ENCODE data around the gene ZMYM5. TPM values are rescaled to one million over a fixed set of nuclear protein-coding genes. Genes with fewer than 3 reads are reported as not detected.
A peak's percentile ranks its signal among the peaks of the same experiment; 100 is the strongest.
"Not testable (repeated sequence)": the region's sequence is repeated elsewhere in the genome, so short reads cannot be mapped to it uniquely, and the experiment has no call there.

The ZMYM5 gene
- total RNA-seq: 20.8 TPM

DNA sequence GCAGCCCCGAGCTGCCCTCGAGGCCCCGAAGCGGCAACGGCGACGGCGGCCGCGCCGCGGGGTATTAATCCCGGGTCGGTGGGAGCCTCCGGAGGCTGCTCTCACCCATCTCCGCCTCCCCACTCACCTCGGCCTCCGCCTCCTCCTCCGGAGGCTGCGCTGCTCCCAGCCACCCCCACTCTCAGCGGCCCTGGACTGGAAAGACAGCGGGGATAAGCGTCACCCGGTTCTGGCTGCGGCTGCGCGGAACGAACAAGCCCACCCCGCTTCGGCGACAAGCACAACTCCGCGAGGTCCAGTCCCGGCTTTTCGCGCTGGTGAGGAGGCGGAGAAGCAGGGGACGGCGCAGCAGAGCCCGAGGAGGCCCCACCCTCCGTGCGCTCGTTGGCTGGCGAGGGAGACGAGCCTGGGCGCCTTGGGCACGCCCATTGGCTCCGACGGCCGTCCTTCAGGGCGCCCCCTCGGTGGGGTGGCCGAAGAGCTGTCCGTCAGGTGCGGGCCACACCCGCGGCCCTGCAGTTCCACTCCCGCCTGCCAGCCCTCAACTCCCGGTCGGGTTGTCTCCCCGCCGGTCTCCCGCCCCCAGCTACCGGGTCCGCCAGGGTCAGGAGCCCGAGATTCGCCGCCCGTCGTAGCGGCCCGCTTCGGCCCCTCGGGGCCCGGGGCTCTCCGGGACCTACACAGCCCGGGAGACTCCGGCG lies at the start of gene ZMYM5:
Gene ZMYM5 (minus strand): TSS at position 327 of the 701 bp plus-strand sequence. CDS start 11,469 bp downstream, outside the sequence.
- DNase-seq (ENCODE audit: low spot score): peak; percentile 98

DNA sequence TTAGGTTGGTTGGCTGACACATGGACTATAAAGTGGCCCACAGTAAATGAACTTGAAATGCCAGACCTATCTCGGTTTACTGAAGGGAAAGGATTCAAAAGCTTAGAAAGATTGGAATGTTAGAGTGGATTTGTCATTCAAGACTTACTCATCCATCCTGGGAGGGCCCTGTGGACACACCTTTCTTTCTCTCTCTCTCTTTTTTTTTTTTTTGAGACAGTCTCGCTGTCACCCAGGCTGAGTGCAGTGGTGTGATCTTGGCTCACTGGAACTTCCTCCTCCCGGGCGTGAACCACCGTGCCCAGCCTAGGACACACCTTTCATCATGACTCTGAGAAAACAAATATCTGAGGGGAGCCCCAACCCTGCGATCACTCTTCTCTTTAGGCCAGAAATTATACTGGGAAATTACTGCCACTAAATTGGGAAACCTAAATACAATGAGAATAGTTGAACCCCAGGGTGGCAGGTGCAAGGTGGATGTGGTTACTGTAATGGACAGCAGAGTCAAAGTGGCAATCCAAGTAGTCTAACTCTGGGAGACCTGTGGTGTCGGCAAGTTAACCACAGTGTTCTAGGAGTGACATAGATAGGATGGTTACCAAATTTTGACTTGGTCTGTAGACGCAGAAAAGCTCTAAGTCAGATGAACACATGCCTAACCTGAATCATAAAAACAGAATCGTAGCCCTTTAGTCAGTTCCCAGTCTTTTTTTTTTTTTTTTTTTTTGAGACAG lies 47.1 kb upstream of the ZMYM5 start:
- DNase-seq (ENCODE audit: low spot score): no peak

DNA sequence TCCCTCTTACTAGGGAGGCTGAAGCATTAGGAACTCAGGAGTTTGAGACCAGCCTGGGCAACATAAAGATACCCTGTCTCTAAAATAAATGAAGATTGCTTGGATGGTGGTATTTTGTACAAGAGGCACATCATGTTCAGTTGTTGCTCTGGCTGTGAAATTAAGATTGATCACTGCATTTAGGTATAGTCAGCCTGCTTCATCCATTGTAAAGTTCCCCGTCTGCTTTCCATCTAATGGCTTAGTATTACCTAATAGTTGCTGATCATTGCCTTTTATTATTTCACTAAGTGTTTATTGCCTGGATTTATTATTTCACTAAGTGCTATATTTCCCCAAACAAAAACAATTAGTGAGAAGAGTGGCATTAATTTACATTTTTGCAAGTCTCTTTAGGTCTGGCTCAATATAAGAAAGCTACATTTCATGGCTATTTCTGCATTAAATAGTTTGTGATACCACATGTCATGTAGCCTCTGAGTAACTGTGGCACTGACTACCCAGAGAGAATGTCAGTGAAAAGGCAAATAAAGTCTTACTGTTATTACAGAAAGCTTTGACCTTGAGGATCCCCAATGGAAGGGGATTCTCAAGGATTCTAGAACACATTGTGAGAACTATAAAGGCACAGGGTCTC lies 45.0 kb upstream of the ZMYM5 start:
- DNase-seq (ENCODE audit: low spot score): no peak

DNA sequence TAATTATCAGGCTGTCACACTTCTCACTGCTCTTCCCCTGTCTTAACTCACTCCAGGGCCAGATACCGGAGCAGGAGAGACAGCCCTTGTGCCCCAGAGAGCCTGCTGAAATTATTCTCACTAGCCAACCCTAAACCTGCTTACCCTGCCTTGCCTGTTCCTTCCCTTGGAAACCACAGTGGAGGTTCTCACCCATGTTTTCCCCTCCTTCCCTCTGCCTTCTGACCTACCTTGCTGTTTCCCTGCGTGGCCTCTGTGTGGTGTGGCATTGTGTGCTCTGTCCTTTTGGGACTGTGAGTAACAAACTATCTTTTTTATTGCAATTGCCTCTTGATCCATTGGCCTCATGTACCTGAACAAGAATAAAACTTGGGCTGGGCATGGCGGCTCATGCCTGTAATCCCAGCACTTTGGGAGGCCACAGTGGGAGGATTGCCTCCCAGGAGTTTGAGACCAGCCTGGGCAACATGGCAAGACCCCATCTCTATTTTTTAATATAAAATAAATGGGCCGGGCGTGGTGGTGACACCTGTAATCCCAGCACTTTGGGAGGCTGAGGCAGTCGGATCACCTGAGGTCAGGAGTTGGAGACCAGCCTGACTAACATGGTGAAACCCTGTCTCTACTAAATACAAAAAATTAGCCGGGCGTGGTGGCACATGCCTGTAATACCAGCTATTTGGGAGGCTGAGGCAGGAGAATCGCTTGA lies 42.2 kb upstream of the ZMYM5 start:
- not testable (repeated sequence) for DNase-seq (ENCODE audit: low spot score)

DNA sequence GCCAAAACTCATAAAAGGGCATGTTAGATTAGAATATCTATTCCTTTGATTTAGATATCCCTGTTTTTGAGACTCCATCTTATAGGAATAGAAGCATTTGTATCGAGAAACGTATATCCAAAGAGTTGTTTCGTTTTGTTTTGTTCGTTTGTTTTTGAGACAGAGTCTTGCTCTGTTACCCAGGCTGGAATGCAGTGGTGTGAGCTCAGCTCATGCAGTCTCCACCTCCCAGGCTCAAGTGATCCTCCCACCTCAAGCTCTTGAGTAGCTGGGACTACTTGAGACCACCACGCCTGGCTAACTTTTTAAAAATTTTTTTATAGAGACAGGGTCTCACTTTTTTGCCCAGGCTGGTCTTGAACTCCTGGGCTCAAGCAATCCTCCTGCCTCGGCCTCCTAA lies 26.6 kb upstream of the ZMYM5 start:
- no peak for DNase-seq (ENCODE audit: low spot score)

DNA sequence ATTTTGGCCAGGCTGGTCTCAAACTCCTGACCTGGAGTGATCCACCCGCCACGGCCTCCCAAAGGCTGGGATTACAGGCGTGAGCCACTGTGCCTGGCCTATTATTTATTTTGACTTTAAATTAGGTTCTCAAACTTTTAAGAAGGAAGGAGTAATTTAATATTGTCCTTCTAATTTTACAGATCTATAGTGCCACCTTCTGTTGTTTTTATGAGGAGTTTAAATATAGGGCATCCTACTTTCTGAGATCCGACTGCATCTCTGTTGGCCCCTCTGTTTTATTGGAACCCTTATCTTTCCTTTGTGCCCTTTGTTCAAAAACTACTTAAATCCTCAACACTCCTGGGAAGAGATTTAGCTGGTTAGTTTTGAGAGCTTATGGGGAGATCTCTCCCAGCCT lies 25.4 kb upstream of the ZMYM5 start:
- no peak for DNase-seq (ENCODE audit: low spot score)

DNA sequence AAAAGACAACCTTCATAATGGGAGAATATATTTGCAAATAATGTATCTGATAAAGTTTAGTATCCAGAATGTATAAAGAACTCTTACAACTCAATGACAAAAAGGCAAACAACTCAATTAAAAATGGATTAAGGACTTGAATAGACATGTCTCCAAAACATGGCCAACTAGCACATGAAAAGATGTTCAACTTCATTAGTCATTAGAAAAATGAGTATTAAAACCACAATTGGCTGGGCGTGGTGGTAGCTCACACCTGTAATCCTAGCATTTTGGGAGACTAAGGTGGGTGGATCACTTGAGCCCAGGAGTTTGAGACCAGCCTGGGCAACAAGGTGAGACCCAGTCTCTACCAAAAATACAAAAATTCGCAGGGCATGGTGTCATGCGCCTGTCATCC lies 18.8 kb upstream of the ZMYM5 start:
- no peak for DNase-seq (ENCODE audit: low spot score)

DNA sequence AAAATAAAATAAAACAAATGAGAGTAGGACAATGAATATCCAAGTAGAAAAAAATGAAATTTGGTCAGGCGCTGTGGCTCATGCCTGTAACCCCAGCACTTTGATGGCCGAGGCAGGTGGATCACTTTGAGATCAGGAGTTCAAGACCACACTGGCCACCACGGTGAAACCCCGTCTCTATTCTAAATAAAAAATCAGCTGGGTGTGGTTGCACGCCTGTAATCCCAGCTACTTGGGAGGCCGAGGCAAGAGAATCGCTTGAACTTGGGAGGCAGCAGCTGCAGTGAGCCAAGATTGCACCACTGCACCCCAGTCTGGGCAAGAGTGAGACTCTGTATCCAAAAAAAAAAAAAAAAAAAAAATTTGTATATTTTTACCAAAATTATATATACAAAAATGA lies 18.2 kb upstream of the ZMYM5 start:
- no peak for DNase-seq (ENCODE audit: low spot score)

DNA sequence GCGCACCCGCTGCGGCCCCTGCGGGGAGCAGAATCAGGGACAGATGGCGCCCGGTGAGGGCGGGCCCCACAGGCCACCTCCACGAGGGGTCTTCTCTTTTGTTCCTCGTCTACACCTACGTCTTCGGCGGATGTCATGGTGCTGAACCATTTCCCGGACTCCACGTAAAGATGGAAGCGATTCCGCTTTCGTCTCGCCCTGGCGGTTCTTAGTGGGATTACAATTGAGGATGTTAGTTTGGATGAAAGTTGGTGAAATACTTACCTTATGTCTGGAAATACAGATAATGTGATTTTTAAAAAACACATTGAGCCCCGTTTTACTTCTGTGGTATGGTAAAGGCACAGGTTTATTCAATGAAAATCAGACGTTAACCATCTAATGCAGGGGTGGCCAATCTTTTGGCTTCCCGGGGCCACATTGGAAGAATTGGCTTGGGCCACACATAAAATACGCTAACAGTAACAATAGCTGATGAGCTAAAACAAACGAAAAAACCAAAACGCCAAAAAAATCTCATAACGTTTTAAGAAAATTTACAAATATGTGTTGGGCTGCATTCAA lies 1.4 kb upstream of the ZMYM5 start:
- DNase-seq (ENCODE audit: low spot score): peak; percentile 79

DNA sequence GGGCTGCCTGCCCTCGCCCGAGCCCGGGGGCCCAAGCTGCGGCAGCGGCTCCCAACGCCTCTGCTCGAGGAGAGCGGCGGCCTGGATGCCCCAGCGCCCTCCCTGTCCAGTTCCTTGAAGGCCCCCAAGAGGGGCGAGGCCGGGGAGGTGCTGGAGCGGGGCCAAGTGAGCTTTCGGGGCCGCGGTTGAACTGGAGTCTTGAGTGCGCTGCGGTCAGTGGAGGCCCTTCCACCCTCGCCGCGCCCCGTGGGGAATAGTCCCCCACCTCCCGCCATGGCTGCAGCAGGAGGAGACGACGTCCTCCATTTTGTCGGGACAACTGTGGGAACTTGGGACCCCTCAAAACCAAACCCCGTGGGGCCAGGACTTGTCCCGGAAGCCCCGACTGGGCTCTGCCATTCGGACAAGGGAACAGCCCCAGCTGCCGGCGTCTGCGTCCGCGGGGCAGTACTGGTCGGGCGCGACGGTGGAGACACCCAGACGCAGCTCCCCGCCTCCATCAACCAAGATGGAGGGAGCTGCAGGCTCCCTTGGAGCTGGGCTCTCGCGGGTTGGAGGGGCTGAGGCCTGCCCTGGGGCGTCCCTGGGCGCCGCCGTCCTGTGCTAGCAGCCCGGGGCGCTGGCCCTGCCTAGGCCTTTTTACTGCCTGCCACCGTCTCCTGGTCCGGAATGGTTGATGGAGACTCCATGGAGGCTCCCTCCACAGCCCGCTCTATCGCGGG lies 736 bp upstream of the ZMYM5 start:
- DNase-seq (ENCODE audit: low spot score): peak; percentile 79

DNA sequence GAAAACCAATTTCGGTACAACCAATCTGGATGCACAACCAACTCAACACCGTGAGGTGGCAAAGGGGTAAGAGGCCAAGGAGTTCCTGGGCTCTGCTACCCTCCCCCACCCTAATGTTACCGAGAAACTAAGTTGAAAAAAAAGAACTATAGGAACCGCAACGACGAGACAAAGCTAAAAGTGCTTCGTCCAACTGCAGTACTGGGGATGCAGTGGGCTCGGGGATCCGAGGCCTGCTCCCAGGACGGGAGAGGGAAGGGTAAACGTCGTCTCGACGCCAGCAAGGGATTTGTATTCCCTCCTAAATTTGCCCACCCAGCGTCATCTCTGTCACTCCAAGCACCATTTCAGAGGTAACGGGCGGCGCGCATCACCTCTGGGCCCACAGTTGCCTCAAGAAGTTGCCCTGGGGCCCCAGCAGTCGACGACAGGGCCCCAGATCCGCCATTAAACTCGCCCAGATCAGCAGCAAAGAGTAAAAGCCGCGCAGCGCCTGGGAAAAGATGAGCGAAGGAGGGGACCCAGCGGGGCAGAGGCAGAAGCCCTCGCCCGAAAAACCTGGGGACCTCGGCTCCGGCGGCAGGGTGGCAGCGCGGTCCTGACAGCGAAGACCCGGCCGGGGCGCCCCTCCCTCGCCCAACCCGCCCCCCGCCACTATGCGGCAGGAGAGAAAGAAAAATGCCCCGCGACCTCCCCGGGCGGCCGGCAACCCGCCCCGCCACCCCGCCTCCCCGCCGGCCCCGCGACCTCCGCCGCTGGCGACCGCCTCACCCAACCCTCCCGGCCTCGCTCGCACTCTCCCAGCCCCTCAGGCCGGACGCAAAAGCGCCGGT lies 752 bp downstream of the ZMYM5 start:
- peak; percentile 50 for DNase-seq (ENCODE audit: low spot score)

DNA sequence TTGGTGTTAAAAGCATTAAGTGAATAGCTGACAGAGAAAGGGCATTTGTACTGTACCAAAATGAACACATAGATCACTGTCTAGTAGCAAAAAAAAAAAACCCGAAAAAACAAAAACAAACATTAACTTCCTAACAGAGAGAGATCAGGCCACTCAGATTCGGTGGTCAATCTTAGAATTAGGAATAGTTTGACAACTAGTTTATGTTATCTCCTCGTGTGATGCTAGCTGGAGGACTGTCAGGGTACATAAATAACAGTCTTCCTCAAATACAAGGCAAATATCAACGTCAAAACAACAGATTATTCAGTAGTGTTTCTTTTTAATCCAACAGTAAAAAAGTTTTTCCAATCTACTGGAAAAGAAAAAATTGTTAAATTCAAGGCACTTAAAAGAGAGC lies 1.7 kb downstream of the ZMYM5 start:
- DNase-seq (ENCODE audit: low spot score): no peak

DNA sequence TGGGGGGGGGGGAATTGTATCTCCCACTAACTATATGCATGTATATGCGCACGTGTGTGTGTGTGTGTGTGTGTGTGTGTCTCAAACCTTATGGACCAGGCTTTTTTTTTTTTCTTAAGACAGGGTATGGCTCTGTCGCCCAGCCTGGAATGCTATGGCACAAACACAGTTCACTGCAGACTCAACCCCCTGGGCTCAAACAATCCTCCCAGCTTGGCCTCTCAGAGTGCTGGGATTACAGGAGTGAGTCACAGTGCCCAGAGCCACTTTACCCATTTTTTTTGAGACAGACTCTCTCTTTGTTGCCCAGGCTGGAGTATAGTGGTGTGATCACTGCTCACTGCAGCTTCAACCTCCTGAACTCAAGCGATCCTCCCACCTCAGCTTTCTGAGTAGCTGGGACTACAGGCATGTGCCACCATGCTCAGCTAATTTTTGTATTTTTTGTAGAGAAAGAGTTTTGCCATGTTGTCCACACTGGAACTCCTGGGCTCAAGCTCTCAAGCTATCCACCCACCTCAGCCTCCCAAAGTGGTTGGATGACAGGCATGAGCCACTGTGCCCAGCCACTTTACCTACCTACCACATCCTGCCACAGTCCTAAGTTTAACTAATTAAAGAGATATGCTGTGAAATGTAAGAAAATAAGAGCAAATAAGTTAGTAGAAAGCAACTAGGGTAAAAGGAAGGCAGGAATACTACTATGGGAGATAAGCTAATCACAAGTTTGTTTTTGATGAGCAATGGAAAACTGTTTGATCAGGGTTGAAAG lies 2.4 kb downstream of the ZMYM5 start:
- DNase-seq (ENCODE audit: low spot score): no peak

DNA sequence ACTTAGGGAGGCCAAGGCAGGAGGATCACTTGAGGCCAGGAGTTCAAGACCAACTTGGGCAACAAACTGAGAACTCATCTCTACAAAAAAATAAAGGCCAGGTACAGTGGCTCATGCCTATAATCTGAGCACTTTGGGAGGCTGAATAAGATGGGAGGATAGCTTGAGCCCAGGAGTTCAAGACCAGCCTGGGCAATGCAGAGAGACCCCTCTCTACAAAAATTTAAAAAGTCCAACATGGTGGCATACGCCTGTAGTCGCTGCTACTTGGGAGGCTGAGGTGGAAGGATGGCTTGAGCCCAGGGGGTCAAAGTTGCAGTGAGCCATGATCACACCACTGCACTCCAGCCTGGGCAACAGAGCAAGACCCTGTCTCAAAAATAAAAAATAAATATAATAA lies 5.8 kb downstream of the ZMYM5 start:
- not testable (repeated sequence) for DNase-seq (ENCODE audit: low spot score)

DNA sequence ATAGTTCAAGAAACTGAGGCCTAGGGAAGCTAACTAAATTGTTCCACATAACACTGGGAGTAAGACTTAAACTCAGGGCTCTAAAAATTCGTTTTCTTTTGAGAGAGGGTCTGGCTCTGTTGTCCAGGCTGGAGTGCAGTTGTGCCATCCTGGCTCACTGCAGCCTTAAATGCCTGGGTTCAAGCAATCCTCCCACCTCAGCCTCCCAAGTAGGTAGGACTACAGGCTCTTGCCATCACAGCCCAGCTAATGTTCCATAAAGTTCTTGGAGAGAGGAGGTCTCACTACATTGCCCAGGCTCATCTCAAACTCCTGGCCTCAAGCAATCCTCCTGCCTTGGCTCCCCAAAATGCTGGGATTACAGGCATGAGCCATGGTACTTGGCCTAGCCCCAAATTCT lies 10.7 kb downstream of the ZMYM5 start:
- no peak for DNase-seq (ENCODE audit: low spot score)

DNA sequence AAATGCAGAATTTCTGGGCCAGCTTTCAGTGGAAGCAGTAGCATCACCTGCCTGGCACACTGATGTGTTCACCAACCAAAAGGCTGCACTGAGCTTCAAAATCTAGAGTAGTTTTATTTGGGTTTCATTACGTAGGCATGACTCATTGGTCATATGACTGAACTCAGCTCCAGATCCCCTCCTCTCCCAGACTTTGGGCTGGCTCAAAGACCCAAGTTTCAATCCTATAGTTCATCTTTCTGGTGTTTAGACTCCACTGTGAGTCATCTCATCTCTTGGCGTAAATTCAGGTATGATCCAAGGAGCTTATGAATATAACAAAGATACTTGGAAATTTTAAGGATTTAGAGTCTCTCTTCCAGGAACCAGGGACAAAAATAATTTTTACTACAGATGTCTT lies 17.7 kb downstream of the ZMYM5 start:
- no peak for DNase-seq (ENCODE audit: low spot score)

DNA sequence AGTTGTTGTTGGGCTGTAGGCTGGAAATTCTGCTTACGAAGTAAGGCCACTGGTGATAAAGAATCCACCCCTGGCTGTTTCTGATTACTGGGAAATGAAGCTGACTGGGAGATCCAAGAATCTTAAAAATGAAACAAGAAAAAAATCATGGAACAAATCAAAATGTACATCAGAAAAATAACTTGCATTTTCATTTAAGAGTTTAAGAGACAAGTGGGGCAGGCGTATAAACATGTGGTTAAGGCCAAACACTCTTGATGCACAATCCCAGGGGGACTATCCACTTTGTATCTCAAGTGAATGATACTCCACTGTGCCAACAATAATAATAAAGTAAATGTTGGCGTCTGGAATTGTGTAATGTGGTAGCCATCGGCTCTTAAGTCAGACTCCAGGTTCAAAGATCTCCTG lies 24.6 kb downstream of the ZMYM5 start:
- no peak for DNase-seq (ENCODE audit: low spot score)

DNA sequence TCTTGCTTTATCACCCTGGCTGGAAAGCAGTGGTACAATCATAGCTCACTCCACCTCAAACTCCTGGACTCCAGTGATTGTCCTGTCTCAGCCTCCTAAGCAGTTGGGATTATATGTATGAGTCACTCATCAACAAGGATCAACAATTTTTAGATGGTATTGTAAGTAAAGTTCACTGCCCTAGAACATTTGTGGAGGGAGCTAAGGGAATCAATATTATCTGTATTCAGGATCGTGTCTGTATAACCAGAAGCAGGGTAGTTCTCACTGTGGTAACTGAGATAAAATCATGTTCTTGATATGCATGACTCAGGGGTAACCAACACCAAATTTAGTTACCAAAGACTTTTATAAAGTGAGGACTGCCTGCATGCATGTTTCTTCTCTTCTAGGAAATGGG lies 27.0 kb downstream of the ZMYM5 start:
- no peak for DNase-seq (ENCODE audit: low spot score)

DNA sequence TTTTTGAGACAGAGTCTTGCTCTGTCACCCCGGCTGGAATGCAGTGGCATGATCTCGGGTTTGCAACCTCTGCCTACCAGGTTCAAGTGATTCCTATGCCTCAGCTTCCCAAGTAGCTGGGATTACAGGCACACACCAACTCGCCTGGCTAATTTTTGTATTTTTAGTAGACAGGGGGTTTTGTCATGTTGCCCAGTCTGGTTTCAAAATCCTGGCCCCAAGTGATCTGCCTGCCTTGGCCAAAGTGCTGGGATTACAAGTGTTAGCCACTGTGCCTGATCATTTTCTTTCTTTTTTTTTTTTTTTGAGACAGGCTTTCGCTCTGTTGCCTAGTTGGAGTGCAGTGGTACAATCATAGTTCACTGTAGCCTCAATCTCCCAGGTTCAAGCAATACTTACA lies 28.7 kb downstream of the ZMYM5 start:
- no peak for DNase-seq (ENCODE audit: low spot score)

DNA sequence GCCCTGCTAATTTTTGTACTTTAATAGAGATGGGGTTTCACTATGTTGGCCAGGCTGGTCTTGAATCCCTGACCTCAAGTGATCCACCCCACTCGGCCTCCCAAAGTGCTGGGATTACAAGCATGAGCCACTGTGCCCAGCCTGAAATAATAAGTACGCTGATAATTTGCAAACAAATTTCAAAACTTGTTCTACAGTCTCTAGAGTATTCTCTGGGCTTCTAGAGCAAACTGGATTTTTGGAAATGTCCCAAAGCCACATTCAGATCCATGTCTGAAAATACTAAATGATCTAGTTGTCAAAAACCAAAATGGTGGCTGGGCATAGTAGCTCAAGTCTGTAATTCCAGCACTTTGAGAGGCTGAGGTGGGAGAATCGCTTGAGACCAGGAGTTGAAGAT lies 40.8 kb downstream of the ZMYM5 start:
- DNase-seq (ENCODE audit: low spot score): no peak
